Heart left ventricle (tissue), 13 donors: ENCODE results near the gene ADGRB3.

ENCODE experiments used
- CTCF ChIP-seq, 12 donors: fragments of 200-600 bp; sonication (generic) in 4 of 12; IDR thresholded peaks; one replicate each; pipeline versions ENCODE4 v1.5.0 to v1.8.0; 2018 to 2022; ENCODE audit warnings: antibody characterized with exemption in 12 of 12, mild to moderate bottlenecking in 5 of 12
- POLR2A ChIP-seq, 2 donors: fragments of 450-650 bp; IDR thresholded peaks; one replicate each; pipeline ENCODE4 v1.6.1; 2017; ENCODE audit warnings: antibody characterized with exemption in 2 of 2, mild to moderate bottlenecking in 2 of 2, moderate library complexity in 2 of 2
- donor health status: ischemic (EF 13 %, LVEDD 7.1; RV severe dilation, severe dysfunction).
- donor health status: DM: no; HTN: yes; CAD: no.
- donor health status: DM: no; HTN: no; CAD: no.
- donor health status: ischemic (EF 25% LVEDD 6.9; RV normal size, moderate dysfunction).
- donor health status: ischemic (EF 25% LVEDD 5.7; RV mildly dilated, moderate dysfunction).
- donor health status: ischemic (EF 35%, LVEDD 5.7; RV mildly dilated, moderate dysfunction).
- donor health status: nonischemic (EF 11% LVEDD 7.7; RV severe dilation, severe dysfunction).
- donor health status: DM: yes; HTN: yes; CAD: no.
- donor health status: PGD.
- donor health status: ischemic (EF 29% LVEDD 5.4; RV normal size, mild dysfunction).
- donor health status: nonischemic (EF 23%, LVEDD 6.1; RV moderate dilation, normal function).

DNA sequence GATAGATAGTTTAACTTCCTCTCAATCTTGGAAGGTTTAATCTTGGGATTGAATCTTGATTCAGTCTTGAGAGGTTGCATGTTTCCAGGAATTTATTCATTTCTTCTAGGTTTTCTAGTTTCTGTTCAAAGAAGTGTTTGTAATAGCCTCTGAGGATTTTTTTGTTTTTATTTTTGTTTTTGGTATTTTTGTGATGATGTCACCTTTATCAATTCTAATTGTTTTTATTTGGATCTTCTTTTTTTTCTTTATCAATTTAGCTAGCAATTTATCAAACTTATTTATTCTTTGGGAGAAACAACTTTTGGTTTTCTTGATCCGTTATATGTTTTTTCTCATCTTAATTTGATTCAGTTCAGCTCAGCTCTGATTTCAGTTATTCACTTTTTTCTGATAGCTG is 41.5 kb upstream of the ADGRB3 start:
- TF ChIP-seq CTCF (IDR thresholded peaks at IDR 0.05): no peak
- no peak for TF ChIP-seq POLR2A (IDR thresholded peaks at IDR 0.05)
